Measurements from ENCODE around the gene MYO9A. TPM values are rescaled to one million over a fixed set of nuclear protein-coding genes. Genes with fewer than 3 reads are reported as not detected.

MYO9A gene
- total RNA-seq, 1 experiment from 2014 or later, result 23.0 TPM

- TF ChIP-seq SIN3A (IDR thresholded peaks at IDR 0.05; ENCODE audit: low read depth) (no peak), JUND (IDR thresholded peaks at IDR 0.05) (no peak), ZFX (IDR thresholded peaks at IDR 0.05) (no peak), YY1 (IDR thresholded peaks at IDR 0.05; ENCODE audit: extremely low read depth, insufficient replicate concordance, low read depth, low read length) (no peak), ZNF274 (IDR thresholded peaks at IDR 0.05; ENCODE audit: low read depth, low read length) (no peak)
- TF ChIP-seq, protein P1, sequence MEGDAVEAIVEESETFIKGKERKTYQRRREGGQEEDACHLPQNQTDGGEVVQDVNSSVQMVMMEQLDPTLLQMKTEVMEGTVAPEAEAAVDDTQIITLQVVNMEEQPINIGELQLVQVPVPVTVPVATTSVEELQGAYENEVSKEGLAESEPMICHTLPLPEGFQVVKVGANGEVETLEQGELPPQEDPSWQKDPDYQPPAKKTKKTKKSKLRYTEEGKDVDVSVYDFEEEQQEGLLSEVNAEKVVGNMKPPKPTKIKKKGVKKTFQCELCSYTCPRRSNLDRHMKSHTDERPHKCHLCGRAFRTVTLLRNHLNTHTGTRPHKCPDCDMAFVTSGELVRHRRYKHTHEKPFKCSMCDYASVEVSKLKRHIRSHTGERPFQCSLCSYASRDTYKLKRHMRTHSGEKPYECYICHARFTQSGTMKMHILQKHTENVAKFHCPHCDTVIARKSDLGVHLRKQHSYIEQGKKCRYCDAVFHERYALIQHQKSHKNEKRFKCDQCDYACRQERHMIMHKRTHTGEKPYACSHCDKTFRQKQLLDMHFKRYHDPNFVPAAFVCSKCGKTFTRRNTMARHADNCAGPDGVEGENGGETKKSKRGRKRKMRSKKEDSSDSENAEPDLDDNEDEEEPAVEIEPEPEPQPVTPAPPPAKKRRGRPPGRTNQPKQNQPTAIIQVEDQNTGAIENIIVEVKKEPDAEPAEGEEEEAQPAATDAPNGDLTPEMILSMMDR (IDR thresholded peaks at IDR 0.05 in 2 of 3, conservative IDR thresholded peaks at IDR 0.05 in 1 of 3; ENCODE audit: borderline replicate concordance in 1 of 3, insufficient read depth in 1 of 3, low read depth in 2 of 3, low read length in 2 of 3), result no peak
Observed at GRCh38 chr15:72167445-72167844, 49.5 kb upstream of the MYO9A start (continued).

DNA sequence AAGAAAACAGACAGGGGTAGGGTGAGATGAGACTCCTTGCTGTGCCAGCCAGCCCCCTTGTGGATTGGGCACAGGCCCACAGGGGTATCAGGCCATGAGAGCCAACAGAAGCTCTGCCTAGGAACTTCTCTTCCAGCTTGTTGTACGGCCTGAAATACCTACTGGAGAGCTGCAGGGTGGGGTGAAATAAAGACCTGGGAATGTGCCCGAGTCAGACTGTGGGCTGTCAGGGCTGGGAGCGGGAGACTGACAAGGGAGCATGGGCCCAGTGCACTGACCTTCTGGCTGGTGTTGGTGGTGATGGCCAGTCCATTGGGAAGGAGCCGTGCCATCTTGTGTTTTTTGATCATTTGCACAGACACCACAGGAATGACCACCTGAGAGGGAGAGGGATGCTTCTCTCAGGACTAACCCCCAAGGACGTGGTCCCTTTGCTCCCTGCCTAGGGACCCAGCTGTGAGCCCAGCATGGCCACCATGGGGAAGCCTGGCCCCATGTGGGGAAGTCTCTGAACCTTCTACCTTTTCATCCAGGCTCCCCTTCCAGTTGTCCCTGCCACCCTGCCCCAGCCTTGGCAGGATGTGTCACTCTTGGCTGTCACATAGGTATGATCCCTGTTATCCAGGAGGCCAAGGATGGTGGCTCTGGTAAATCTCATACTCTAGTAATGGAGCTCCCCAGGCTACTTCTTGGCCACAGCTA is 48.9 kb upstream of the MYO9A start:
- H3K9me2 ChIP-seq (ENCODE audit: insufficient read depth), result no peaks in the 10 kb centered on the region
- ATAC-seq, result no peak
- H4K20me1 ChIP-seq (ENCODE audit: insufficient read depth), result no peaks in the 10 kb centered on the region
- ChIA-PET RAD21 (ENCODE audit: low non-redundant PET in 1 of 2, low total read pairs in 2 of 2, uncharacterized antibody in 2 of 2, unreplicated experiment in 2 of 2) (no interaction called here), CTCF (interaction anchor here (1.6 kb wide), 1 partner anchor 11 kb away, joined by 6 read pairs; no protein-coding TSS in a partner anchor), POLR2A (no interaction called here)
- no peak overlapping the region for H3K9ac ChIP-seq (ENCODE audit: low read length)
- H3K9me3 ChIP-seq (ENCODE audit: control insufficient read depth in 1 of 2, insufficient read depth in 1 of 2, low read depth in 1 of 2, low read length in 2 of 2), result no peaks in the 10 kb centered on the region
- H3K27me3 ChIP-seq (ENCODE audit: insufficient read depth, low read length), result no peaks in the 10 kb centered on the region
- no peak overlapping the region for H3K4me3 ChIP-seq (replicated peaks in 1 of 2; ENCODE audit: low read depth in 1 of 2, low read length in 2 of 2)
- no peak overlapping the region for H3K27ac ChIP-seq (ENCODE audit: low read depth, low read length)
- no peaks in the 10 kb centered on the region for H3K4me1 ChIP-seq (ENCODE audit: control insufficient read depth in 1 of 2, insufficient read depth in 2 of 2, low read length in 2 of 2)
- intact Hi-C loops (cut with micrococcal nuclease), result no loop called here
- no peak overlapping the region for H3K4me2 ChIP-seq (ENCODE audit: low read length)
- no peak overlapping the region for H2AFZ ChIP-seq (ENCODE audit: low read depth, low read length, poor library complexity, severe bottlenecking)
- no peaks in the 10 kb centered on the region for H3K79me2 ChIP-seq (ENCODE audit: insufficient read depth, low read length)
- DNase-seq (ENCODE audit: low read depth, low spot score), result no peak
- BruUV-seq (replicated peaks), result no TSS peak
- no peaks in the 10 kb centered on the region for H3K36me3 ChIP-seq (ENCODE audit: control insufficient read depth in 1 of 2, insufficient read depth in 2 of 2, low read length in 2 of 2)
- TF ChIP-seq EZH2phosphoT487 (IDR thresholded peaks at IDR 0.05; ENCODE audit: borderline replicate concordance), result no peak
- no peak for TF ChIP-seq ELF1 (IDR thresholded peaks at IDR 0.05; ENCODE audit: borderline replicate concordance, low read depth)
- TF ChIP-seq SIN3A (IDR thresholded peaks at IDR 0.05; ENCODE audit: low read depth), result no peak
- no peak for TF ChIP-seq CBX3 (IDR thresholded peaks at IDR 0.05; ENCODE audit: low read depth)
- TF ChIP-seq TCF7L2 (IDR thresholded peaks at IDR 0.05; ENCODE audit: borderline replicate concordance, extremely low read depth, insufficient read depth, insufficient read length), result no peak
- no peak for TF ChIP-seq ZNF274 (IDR thresholded peaks at IDR 0.05; ENCODE audit: low read depth, low read length)
- TF ChIP-seq, protein P1 (IDR thresholded peaks at IDR 0.05 in 2 of 3, conservative IDR thresholded peaks at IDR 0.05 in 1 of 3; ENCODE audit: borderline replicate concordance in 1 of 3, insufficient read depth in 1 of 3, low read depth in 2 of 3, low read length in 2 of 3), result no peak
- TF ChIP-seq ATF3 (IDR thresholded peaks at IDR 0.05), result no peak
- no peak for TF ChIP-seq POLR2AphosphoS5 (IDR thresholded peaks at IDR 0.05; ENCODE audit: low read depth, low read length)
- no peak for TF ChIP-seq EZH2 (IDR thresholded peaks at IDR 0.05)
- TF ChIP-seq ZFX (IDR thresholded peaks at IDR 0.05), result no peak
- TF ChIP-seq ZBTB33 (IDR thresholded peaks at IDR 0.05; ENCODE audit: extremely low read depth, insufficient replicate concordance, low read length), result no peak
- TF ChIP-seq YY1 (IDR thresholded peaks at IDR 0.05; ENCODE audit: extremely low read depth, insufficient replicate concordance, low read depth, low read length), result no peak
